HL-60 (cell line): ENCODE results near the gene MARCHF11.

ENCODE experiments used
- DNase-seq, 2 experiments: peaks; one replicate each; pipeline ENCODE4 v3.0.0-alpha.2; 2010 to 2020; ENCODE audit warnings: low read depth in 1 of 2, low spot score in 1 of 2
- H3K27ac ChIP-seq: fragments of 250-450 bp; sonication (Bioruptor Pico); replicated peaks from 2 replicates; pipeline ENCODE4 v1.5.1; 2020; ENCODE audit warnings: mild to moderate bottlenecking, moderate library complexity
- H3K27me3 ChIP-seq: fragments of 250-450 bp; sonication (Bioruptor Pico); 2 replicates; pipeline ENCODE4 v1.5.1; 2021; ENCODE audit warnings: mild to moderate bottlenecking, moderate library complexity; ENCODE audit not compliant: insufficient read depth, poor library complexity, severe bottlenecking
- H3K4me3 ChIP-seq: replicated peaks from 2 replicates; pipeline ENCODE4 v1.5.1; 2011; ENCODE audit warnings: mild to moderate bottlenecking, control low read depth, low read length; ENCODE audit not compliant: insufficient read depth
- CTCF ChIP-seq: IDR thresholded peaks from one replicate; pipeline ENCODE4 v1.5.1; 2011; ENCODE audit warnings: low read length, control low read depth, inconsistent platforms; ENCODE audit not compliant: insufficient read depth
- GABPA ChIP-seq: IDR thresholded peaks from 2 replicates; pipeline ENCODE4 v1.6.1; 2012; ENCODE audit warnings: low read depth
- POLR2AphosphoS5 ChIP-seq: IDR thresholded peaks from 2 replicates; pipeline ENCODE4 v1.6.1; 2012; ENCODE audit warnings: low read depth
- SPI1 ChIP-seq: IDR thresholded peaks from 2 replicates; pipeline ENCODE4 v1.6.1; 2012; ENCODE audit warnings: low read depth, mild to moderate bottlenecking, borderline replicate concordance
- TF ChIP-seq, protein P1 (sequence below): IDR thresholded peaks from 2 replicates; pipeline ENCODE4 v1.6.1; 2012; ENCODE audit warnings: low read depth; ENCODE audit not compliant: insufficient replicate concordance

The MARCHF11 gene

DNA sequence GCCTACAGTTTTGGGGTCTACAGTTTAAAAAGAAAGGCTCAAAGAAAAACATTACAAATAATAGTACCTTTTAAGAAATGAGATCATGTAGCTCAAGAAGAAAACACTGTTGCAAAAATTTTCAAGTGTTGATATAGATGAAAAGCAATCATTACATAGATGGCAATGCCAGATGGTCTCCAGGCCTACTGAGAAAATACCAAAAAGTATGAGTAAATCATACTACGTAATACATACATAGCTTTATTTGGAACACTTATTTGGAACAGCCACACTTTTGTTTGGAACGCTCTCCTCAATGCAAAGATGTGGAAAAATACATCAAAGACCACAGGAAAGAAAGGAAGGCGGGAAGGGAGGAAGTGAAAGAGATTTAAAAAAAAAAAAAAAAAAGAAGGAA lies 44.1 kb downstream of the MARCHF11 start:
- TF ChIP-seq CTCF: no peak
- TF ChIP-seq, protein P1, sequence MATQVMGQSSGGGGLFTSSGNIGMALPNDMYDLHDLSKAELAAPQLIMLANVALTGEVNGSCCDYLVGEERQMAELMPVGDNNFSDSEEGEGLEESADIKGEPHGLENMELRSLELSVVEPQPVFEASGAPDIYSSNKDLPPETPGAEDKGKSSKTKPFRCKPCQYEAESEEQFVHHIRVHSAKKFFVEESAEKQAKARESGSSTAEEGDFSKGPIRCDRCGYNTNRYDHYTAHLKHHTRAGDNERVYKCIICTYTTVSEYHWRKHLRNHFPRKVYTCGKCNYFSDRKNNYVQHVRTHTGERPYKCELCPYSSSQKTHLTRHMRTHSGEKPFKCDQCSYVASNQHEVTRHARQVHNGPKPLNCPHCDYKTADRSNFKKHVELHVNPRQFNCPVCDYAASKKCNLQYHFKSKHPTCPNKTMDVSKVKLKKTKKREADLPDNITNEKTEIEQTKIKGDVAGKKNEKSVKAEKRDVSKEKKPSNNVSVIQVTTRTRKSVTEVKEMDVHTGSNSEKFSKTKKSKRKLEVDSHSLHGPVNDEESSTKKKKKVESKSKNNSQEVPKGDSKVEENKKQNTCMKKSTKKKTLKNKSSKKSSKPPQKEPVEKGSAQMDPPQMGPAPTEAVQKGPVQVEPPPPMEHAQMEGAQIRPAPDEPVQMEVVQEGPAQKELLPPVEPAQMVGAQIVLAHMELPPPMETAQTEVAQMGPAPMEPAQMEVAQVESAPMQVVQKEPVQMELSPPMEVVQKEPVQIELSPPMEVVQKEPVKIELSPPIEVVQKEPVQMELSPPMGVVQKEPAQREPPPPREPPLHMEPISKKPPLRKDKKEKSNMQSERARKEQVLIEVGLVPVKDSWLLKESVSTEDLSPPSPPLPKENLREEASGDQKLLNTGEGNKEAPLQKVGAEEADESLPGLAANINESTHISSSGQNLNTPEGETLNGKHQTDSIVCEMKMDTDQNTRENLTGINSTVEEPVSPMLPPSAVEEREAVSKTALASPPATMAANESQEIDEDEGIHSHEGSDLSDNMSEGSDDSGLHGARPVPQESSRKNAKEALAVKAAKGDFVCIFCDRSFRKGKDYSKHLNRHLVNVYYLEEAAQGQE: no peak
- TF ChIP-seq SPI1: no peak
- TF ChIP-seq POLR2AphosphoS5: no peak
- TF ChIP-seq GABPA: no peak
- Histone ChIP-seq H3K27me3 (no peaks in the 10 kb centered on the region), H3K4me3 (no peak overlapping the region), H3K27ac (no peak overlapping the region)
- DNase-seq: no peak

DNA sequence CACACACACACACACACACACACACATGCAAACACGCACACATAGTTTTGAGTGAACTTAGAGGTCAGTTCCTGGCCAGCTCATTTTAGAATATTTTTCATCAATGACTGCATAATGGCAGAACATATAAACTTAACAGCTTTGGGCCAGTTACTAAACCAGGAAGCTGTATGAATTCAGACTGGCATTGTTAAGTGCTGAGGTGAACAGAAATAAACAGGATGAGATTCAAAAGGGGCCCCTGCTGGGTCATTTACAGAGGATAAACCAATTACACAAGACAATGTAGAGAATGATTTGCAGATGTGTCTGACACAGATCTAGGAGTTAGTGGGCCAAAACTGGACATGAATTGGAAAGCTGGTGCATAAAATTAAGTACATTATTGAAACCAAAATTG lies 44.6 kb downstream of the MARCHF11 start:
- Histone ChIP-seq H3K4me3 (no peak overlapping the region), H3K27ac (no peak overlapping the region), H3K27me3 (no peaks in the 10 kb centered on the region)
- no peak for DNase-seq
- TF ChIP-seq POLR2AphosphoS5 (no peak), GABPA (no peak), CTCF (no peak), SPI1 (no peak)
- TF ChIP-seq, protein P1: no peak

DNA sequence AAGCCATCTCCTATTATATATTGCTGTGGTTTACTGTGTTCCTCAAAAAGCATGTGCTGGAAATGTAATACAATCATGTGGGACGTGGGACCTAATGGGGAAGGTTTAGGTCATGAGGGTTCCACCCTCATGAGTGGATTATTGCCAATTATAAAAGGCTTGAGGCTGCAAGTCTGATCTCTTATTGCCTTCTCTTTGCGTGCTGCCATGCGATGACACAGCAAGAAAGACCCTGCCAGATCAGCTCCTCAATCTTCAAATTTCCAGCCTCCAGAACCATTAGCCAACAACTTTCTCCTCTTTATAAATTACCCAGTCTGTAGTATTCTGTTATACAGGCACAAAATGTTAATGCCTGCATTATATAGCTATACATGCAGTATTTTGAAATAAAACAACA lies 45.4 kb downstream of the MARCHF11 start:
- DNase-seq: no peak
- no peak overlapping the region for H3K27ac ChIP-seq

More for the DNA sequence above, 45.4 kb downstream of the MARCHF11 start:
- H3K27me3 ChIP-seq: no peaks in the 10 kb centered on the region
- TF ChIP-seq, protein P1: no peak
- TF ChIP-seq GABPA: no peak
- no peak for TF ChIP-seq SPI1
- TF ChIP-seq CTCF: no peak
- TF ChIP-seq POLR2AphosphoS5: no peak
- no peak overlapping the region for H3K4me3 ChIP-seq
